CD4-positive, alpha-beta T cell treated with Interleukin-10 for 1 hour (primary cell): ENCODE measurements around the gene CDC34.
A peak's percentile ranks its signal among the peaks of the same experiment; 100 is the strongest.

Source experiments
- DNase-seq: peaks from one replicate; pipeline ENCODE4 v3.0.0-alpha.2; 2020

The CDC34 gene

GRCh38 chr19:524062-524674 is 7.4 kb upstream of the CDC34 start:
- no peak for DNase-seq

- no peak for DNase-seq
Observed at GRCh38 chr19:525029-525428, 6.5 kb upstream of the CDC34 start.

GRCh38 chr19:525857-526419 is 5.6 kb upstream of the CDC34 start:
- DNase-seq = no peak

- DNase-seq = no peak
Observed at GRCh38 chr19:530134-531008, 1.2 kb upstream of the CDC34 start.

GRCh38 chr19:531009-531752 is 379 bp upstream of the CDC34 start:
- peak; percentile 90 for DNase-seq

GRCh38 chr19:532561-533363 is 1.2 kb downstream of the CDC34 start:
- peak; percentile 62 for DNase-seq

GRCh38 chr19:533364-534058 is 2.0 kb downstream of the CDC34 start:
- DNase-seq = no peak

- no peak for DNase-seq
Observed at GRCh38 chr19:534088-534487, 2.5 kb downstream of the CDC34 start.

GRCh38 chr19:535017-535835 is 3.7 kb downstream of the CDC34 start:
- no peak for DNase-seq

GRCh38 chr19:536031-536880 is 4.7 kb downstream of the CDC34 start:
- DNase-seq = no peak

GRCh38 chr19:536881-537404 is 5.4 kb downstream of the CDC34 start:
- DNase-seq = no peak

- no peak for DNase-seq
Observed at GRCh38 chr19:538641-539428, 7.3 kb downstream of the CDC34 start.

GRCh38 chr19:539429-540030 is 8.0 kb downstream of the CDC34 start:
- no peak for DNase-seq

- DNase-seq = no peak
Observed at GRCh38 chr19:540867-541637, 9.5 kb downstream of the CDC34 start.

- DNase-seq = no peak
Observed at GRCh38 chr19:541699-542098, 10.1 kb downstream of the CDC34 start.

- DNase-seq = no peak
Observed at GRCh38 chr19:542173-542866, 10.8 kb downstream of the CDC34 start.
